ENCODE data around the gene CKS1B.

CKS1B gene

GRCh38 chr1:154957091-154957657 is 17.3 kb upstream of the CKS1B start:
- Histone ChIP-seq H3K27me3 (ENCODE audit: control insufficient read depth in 2 of 2, insufficient read depth in 2 of 2, low read length in 2 of 2) (no peaks in the 10 kb centered on the region), H3K9ac (ENCODE audit: low read depth in 1 of 2, low read length in 2 of 2) (peak overlapping the region in 1 of 2 donors; percentile 36), H3K9me3 (ENCODE audit: control insufficient read depth in 2 of 2, low read length in 2 of 2) (no peaks in the 10 kb centered on the region), H3K36me3 (ENCODE audit: control insufficient read depth in 2 of 2, insufficient read depth in 2 of 2, low read length in 2 of 2) (peaks cover 3 to 13% of the 10 kb centered on the region in 2 donors), H3K27ac (ENCODE audit: low read depth in 2 of 2, low read length in 2 of 2) (peak overlapping the region in 1 of 2 donors; percentile 88), H3K4me3 (ENCODE audit: low read length in 2 of 2) (no peak overlapping the region), H3K4me1 (ENCODE audit: control insufficient read depth in 2 of 2, insufficient read depth in 2 of 2, low read length in 2 of 2) (peaks cover 34 to 39% of the 10 kb centered on the region in 2 donors)

GRCh38 chr1:154958036-154958435 is 16.4 kb upstream of the CKS1B start:
- Histone ChIP-seq H3K27ac (ENCODE audit: low read depth in 2 of 2, low read length in 2 of 2) (no peak overlapping the region), H3K27me3 (ENCODE audit: control insufficient read depth in 2 of 2, insufficient read depth in 2 of 2, low read length in 2 of 2) (no peaks in the 10 kb centered on the region), H3K4me1 (ENCODE audit: control insufficient read depth in 2 of 2, insufficient read depth in 2 of 2, low read length in 2 of 2) (peaks cover 43 to 46% of the 10 kb centered on the region in 2 donors), H3K36me3 (ENCODE audit: control insufficient read depth in 2 of 2, insufficient read depth in 2 of 2, low read length in 2 of 2) (peaks cover 5 to 15% of the 10 kb centered on the region in 2 donors), H3K9ac (ENCODE audit: low read depth in 1 of 2, low read length in 2 of 2) (no peak overlapping the region), H3K9me3 (ENCODE audit: control insufficient read depth in 2 of 2, low read length in 2 of 2) (no peaks in the 10 kb centered on the region), H3K4me3 (ENCODE audit: low read length in 2 of 2) (no peak overlapping the region)

GRCh38 chr1:154958681-154959425 is 15.6 kb upstream of the CKS1B start:
- Histone ChIP-seq H3K36me3 (ENCODE audit: control insufficient read depth in 2 of 2, insufficient read depth in 2 of 2, low read length in 2 of 2) (peaks cover 13 to 22% of the 10 kb centered on the region in 2 donors), H3K27me3 (ENCODE audit: control insufficient read depth in 2 of 2, insufficient read depth in 2 of 2, low read length in 2 of 2) (no peaks in the 10 kb centered on the region), H3K27ac (ENCODE audit: low read depth in 2 of 2, low read length in 2 of 2) (no peak overlapping the region), H3K4me1 (ENCODE audit: control insufficient read depth in 2 of 2, insufficient read depth in 2 of 2, low read length in 2 of 2) (peaks cover 42 to 43% of the 10 kb centered on the region in 2 donors), H3K4me3 (ENCODE audit: low read length in 2 of 2) (no peak overlapping the region), H3K9ac (ENCODE audit: low read depth in 1 of 2, low read length in 2 of 2) (no peak overlapping the region), H3K9me3 (ENCODE audit: control insufficient read depth in 2 of 2, low read length in 2 of 2) (no peaks in the 10 kb centered on the region)

GRCh38 chr1:154959426-154959780 is 15.1 kb upstream of the CKS1B start:
- H3K27me3 ChIP-seq (ENCODE audit: control insufficient read depth in 2 of 2, insufficient read depth in 2 of 2, low read length in 2 of 2), result no peaks in the 10 kb centered on the region
- peaks cover 40 to 43% of the 10 kb centered on the region in 2 donors for H3K4me1 ChIP-seq (ENCODE audit: control insufficient read depth in 2 of 2, insufficient read depth in 2 of 2, low read length in 2 of 2)
- H3K9ac ChIP-seq (ENCODE audit: low read depth in 1 of 2, low read length in 2 of 2), result no peak overlapping the region
- peaks cover 14 to 28% of the 10 kb centered on the region in 2 donors for H3K36me3 ChIP-seq (ENCODE audit: control insufficient read depth in 2 of 2, insufficient read depth in 2 of 2, low read length in 2 of 2)
- H3K27ac ChIP-seq (ENCODE audit: low read depth in 2 of 2, low read length in 2 of 2), result no peak overlapping the region
- no peaks in the 10 kb centered on the region for H3K9me3 ChIP-seq (ENCODE audit: control insufficient read depth in 2 of 2, low read length in 2 of 2)
- H3K4me3 ChIP-seq (ENCODE audit: low read length in 2 of 2), result no peak overlapping the region

GRCh38 chr1:154960446-154961136 is 13.9 kb upstream of the CKS1B start:
- Histone ChIP-seq H3K36me3 (ENCODE audit: control insufficient read depth in 2 of 2, insufficient read depth in 2 of 2, low read length in 2 of 2) (peaks cover 22 to 37% of the 10 kb centered on the region in 2 donors), H3K27me3 (ENCODE audit: control insufficient read depth in 2 of 2, insufficient read depth in 2 of 2, low read length in 2 of 2) (no peaks in the 10 kb centered on the region), H3K9ac (ENCODE audit: low read depth in 1 of 2, low read length in 2 of 2) (peak overlapping the region; percentile 86 to 94), H3K4me3 (ENCODE audit: low read length in 2 of 2) (peak overlapping the region; percentile 86 to 88), H3K4me1 (ENCODE audit: control insufficient read depth in 2 of 2, insufficient read depth in 2 of 2, low read length in 2 of 2) (peaks cover 29 to 33% of the 10 kb centered on the region in 2 donors), H3K27ac (ENCODE audit: low read depth in 2 of 2, low read length in 2 of 2) (peak overlapping the region; percentile 98), H3K9me3 (ENCODE audit: control insufficient read depth in 2 of 2, low read length in 2 of 2) (no peaks in the 10 kb centered on the region)

GRCh38 chr1:154961207-154962155 is 13.0 kb upstream of the CKS1B start, which contains the start of gene PYGO2:
TSS of gene PYGO2 (minus strand) at chr1:154961782. CDS start at chr1:154961576, 206 bp downstream.
- H3K4me3 ChIP-seq (ENCODE audit: low read length in 2 of 2), result peak within 1 kb of the TSS; percentile 86 to 88
- H3K27me3 ChIP-seq (ENCODE audit: control insufficient read depth in 2 of 2, insufficient read depth in 2 of 2, low read length in 2 of 2), result no peaks in the 10 kb centered on the region
- H3K36me3 ChIP-seq (ENCODE audit: control insufficient read depth in 2 of 2, insufficient read depth in 2 of 2, low read length in 2 of 2), result peaks cover 31 to 46% of the 10 kb centered on the region in 2 donors
- H3K27ac ChIP-seq (ENCODE audit: low read depth in 2 of 2, low read length in 2 of 2), result peak within 1 kb of the TSS; percentile 98
- H3K4me1 ChIP-seq (ENCODE audit: control insufficient read depth in 2 of 2, insufficient read depth in 2 of 2, low read length in 2 of 2), result peaks cover 27 to 28% of the 10 kb centered on the region in 2 donors
- peak within 1 kb of the TSS; percentile 86 to 94 for H3K9ac ChIP-seq (ENCODE audit: low read depth in 1 of 2, low read length in 2 of 2)
- H3K9me3 ChIP-seq (ENCODE audit: control insufficient read depth in 2 of 2, low read length in 2 of 2), result no peaks in the 10 kb centered on the region

- Histone ChIP-seq H3K27ac (ENCODE audit: low read depth in 2 of 2, low read length in 2 of 2) (peak overlapping the region; percentile 98), H3K9me3 (ENCODE audit: control insufficient read depth in 2 of 2, low read length in 2 of 2) (no peaks in the 10 kb centered on the region), H3K27me3 (ENCODE audit: control insufficient read depth in 2 of 2, insufficient read depth in 2 of 2, low read length in 2 of 2) (no peaks in the 10 kb centered on the region), H3K4me1 (ENCODE audit: control insufficient read depth in 2 of 2, insufficient read depth in 2 of 2, low read length in 2 of 2) (peaks cover 19 to 21% of the 10 kb centered on the region in 2 donors), H3K9ac (ENCODE audit: low read depth in 1 of 2, low read length in 2 of 2) (peak overlapping the region; percentile 86 to 94), H3K4me3 (ENCODE audit: low read length in 2 of 2) (peak overlapping the region; percentile 86 to 88), H3K36me3 (ENCODE audit: control insufficient read depth in 2 of 2, insufficient read depth in 2 of 2, low read length in 2 of 2) (peaks cover 39 to 53% of the 10 kb centered on the region in 2 donors)
Measured at GRCh38 chr1:154962156-154962749, 12.2 kb upstream of the CKS1B start.

GRCh38 chr1:154962795-154963330 is 11.6 kb upstream of the CKS1B start:
- peaks cover 18 to 20% of the 10 kb centered on the region in 2 donors for H3K4me1 ChIP-seq (ENCODE audit: control insufficient read depth in 2 of 2, insufficient read depth in 2 of 2, low read length in 2 of 2)
- H3K4me3 ChIP-seq (ENCODE audit: low read length in 2 of 2), result peak overlapping the region in 1 of 2 donors; percentile 86
- peak overlapping the region in 1 of 2 donors; percentile 98 for H3K27ac ChIP-seq (ENCODE audit: low read depth in 2 of 2, low read length in 2 of 2)
- peak overlapping the region; percentile 86 to 94 for H3K9ac ChIP-seq (ENCODE audit: low read depth in 1 of 2, low read length in 2 of 2)
- peaks cover 45 to 59% of the 10 kb centered on the region in 2 donors for H3K36me3 ChIP-seq (ENCODE audit: control insufficient read depth in 2 of 2, insufficient read depth in 2 of 2, low read length in 2 of 2)
- no peaks in the 10 kb centered on the region for H3K27me3 ChIP-seq (ENCODE audit: control insufficient read depth in 2 of 2, insufficient read depth in 2 of 2, low read length in 2 of 2)
- H3K9me3 ChIP-seq (ENCODE audit: control insufficient read depth in 2 of 2, low read length in 2 of 2), result no peaks in the 10 kb centered on the region

GRCh38 chr1:154963643-154964042 is 10.8 kb upstream of the CKS1B start:
- Histone ChIP-seq H3K27ac (ENCODE audit: low read depth in 2 of 2, low read length in 2 of 2) (no peak overlapping the region), H3K4me3 (ENCODE audit: low read length in 2 of 2) (no peak overlapping the region), H3K36me3 (ENCODE audit: control insufficient read depth in 2 of 2, insufficient read depth in 2 of 2, low read length in 2 of 2) (peaks cover 51 to 64% of the 10 kb centered on the region in 2 donors), H3K27me3 (ENCODE audit: control insufficient read depth in 2 of 2, insufficient read depth in 2 of 2, low read length in 2 of 2) (no peaks in the 10 kb centered on the region), H3K9me3 (ENCODE audit: control insufficient read depth in 2 of 2, low read length in 2 of 2) (no peaks in the 10 kb centered on the region), H3K4me1 (ENCODE audit: control insufficient read depth in 2 of 2, insufficient read depth in 2 of 2, low read length in 2 of 2) (peaks cover 18 to 20% of the 10 kb centered on the region in 2 donors), H3K9ac (ENCODE audit: low read depth in 1 of 2, low read length in 2 of 2) (no peak overlapping the region)

All from mucosa of rectum (tissue), 2 donors.